GM12865 (cell line): ENCODE results near the gene MTRF1.

Source experiments
- DNase-seq: peaks from one replicate; pipeline ENCODE4 v3.0.0; 2010; ENCODE audit warnings: low read depth
- H3K4me3 ChIP-seq: 2 replicates; pipeline ENCODE4 v1.5.1; 2011; ENCODE audit warnings: mild to moderate bottlenecking, low read depth, low read length, control low read depth
- TF ChIP-seq, protein P1 (sequence below): IDR thresholded peaks from 2 replicates; pipeline ENCODE4 v1.5.1; 2011; ENCODE audit warnings: low read length, control low read depth, low read depth, inconsistent platforms; ENCODE audit not compliant: insufficient read depth; ENCODE audit errors: missing control alignments

The MTRF1 gene

DNA sequence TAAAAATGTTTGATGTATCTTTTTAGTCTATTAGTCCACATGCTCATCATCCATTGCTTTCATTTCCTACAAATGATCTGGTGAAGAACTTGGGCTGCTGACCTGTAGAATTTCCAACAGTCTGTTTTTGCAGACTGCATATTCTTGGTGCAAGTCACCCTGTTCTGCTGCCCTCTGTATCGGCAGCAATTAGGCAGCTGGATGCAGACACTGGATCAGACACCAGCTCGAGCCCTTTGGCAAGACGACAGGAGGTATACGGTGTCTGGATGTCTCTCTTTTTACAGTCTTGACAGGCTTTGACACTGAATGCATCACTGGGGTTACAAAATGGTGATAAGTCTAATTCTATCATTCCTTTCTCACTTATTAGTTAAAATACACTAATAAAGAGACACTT lies 21.8 kb downstream of the MTRF1 start:
- DNase-seq: no peak
- no peak overlapping the region for H3K4me3 ChIP-seq
- TF ChIP-seq, protein P1, sequence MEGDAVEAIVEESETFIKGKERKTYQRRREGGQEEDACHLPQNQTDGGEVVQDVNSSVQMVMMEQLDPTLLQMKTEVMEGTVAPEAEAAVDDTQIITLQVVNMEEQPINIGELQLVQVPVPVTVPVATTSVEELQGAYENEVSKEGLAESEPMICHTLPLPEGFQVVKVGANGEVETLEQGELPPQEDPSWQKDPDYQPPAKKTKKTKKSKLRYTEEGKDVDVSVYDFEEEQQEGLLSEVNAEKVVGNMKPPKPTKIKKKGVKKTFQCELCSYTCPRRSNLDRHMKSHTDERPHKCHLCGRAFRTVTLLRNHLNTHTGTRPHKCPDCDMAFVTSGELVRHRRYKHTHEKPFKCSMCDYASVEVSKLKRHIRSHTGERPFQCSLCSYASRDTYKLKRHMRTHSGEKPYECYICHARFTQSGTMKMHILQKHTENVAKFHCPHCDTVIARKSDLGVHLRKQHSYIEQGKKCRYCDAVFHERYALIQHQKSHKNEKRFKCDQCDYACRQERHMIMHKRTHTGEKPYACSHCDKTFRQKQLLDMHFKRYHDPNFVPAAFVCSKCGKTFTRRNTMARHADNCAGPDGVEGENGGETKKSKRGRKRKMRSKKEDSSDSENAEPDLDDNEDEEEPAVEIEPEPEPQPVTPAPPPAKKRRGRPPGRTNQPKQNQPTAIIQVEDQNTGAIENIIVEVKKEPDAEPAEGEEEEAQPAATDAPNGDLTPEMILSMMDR: no peak

DNA sequence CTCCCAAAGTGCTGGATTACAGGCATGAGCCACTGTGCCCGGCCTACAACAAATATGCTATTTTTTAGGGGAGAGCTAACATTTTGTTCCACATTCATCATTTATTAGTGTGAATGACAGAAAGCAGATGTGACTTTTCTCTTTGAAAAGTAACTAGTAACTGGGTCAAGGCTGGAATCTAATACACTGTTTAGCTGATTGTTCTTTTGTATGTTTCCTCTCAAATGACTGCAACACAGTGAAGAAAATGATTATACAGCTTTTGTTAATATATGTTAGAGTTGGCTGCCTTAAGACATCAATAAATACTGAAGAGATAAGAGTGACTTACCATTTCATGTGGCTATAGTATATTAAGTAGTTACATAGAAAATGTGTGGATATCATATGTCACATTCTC lies 27.0 kb downstream of the MTRF1 start:
- no peak for DNase-seq
- TF ChIP-seq, protein P1: no peak

DNA sequence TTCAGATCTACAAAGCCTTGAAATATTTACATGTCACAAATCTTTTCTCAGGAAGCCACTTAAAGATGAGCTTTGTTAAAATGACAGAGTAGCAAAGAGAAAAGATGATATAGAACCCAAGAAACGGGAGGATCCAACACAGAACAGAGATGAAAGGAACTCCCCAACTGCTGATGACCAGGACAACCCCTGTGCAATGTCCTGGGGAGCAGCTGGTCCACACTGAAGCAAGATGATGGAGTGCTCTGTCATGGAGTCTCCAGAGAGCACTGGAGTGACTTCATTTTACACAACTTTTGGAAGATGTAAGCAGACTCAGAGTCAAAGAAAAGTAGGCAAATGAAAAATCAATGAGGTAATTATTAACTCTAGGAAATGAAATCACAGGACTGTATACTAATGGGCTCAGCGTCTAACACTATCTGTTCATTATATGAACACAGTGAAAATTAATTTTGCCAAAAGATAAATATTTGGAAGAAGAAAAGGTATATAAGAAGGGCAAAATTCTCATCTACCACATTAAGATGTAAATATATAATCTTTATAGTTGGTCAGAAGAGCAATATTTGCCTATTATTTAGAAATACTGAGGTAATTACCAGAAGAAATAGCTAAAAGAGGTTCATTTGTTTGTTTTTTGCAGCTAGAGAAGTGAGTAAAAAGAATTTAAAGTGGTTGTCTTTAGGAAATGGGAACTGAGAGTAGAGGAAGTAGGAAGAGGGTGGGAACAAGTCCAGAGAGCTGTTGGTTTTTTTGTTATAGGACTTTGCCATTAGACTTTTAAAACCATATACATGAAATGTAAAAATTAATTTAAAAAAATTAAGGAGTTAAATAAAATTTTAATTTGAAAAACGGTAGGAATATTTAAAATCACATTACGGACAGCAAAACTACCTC lies 30.5 kb downstream of the MTRF1 start:
- DNase-seq: no peak
- H3K4me3 ChIP-seq: no peak overlapping the region
- TF ChIP-seq, protein P1: no peak

More for the DNA sequence above, 27.0 kb downstream of the MTRF1 start:
- H3K4me3 ChIP-seq: no peak overlapping the region

DNA sequence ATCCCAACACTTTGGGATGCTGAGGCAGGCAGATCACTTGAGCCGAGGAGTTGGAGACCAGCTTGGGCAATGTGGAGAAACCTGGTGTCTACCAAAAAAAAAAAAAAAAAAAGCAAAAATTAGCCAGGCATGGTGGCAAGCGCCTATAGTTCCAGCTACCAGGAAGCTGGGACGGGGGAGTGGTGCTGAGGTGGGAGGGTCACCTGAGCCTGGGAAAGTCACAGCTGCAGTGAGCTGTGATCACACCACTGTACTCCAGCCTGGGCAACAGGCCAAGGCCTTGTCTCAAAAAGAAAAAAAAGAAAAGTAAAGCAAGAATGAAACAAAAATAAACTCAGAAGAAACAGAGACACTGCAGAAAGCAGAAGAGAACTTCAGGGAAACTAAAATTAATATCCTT lies 31.6 kb downstream of the MTRF1 start:
- DNase-seq: peak; percentile 28
- H3K4me3 ChIP-seq: no peak overlapping the region
- TF ChIP-seq, protein P1: no peak

DNA sequence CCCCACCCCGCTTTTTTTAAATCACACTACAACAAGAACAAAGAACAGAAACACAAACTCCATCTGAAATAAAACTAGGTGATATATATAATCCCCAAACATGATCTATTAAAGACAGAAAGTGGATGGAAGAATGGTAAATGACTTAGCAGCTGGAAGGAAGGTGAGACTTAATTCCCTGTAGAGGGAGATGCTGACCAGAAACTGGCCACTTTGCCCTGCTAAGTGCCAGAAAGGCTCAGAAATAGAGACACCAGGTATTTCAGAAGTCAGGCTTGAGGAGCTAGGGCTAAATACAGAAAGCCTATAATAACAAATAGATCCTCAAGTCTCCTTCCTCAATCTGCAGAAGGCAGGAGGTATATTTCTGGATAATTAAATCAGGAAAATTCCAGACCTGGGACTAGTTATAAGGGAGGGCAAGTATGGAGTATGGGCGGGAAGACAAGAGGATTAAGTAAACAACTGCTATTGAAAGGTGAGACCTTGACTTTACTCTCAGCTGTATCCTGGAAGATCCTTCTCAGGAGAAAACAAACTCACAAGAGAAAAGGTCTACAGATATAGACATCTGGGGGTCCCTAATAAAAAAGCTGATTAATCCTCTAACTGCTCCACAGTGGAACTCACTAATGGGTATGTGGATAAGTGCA lies 32.2 kb downstream of the MTRF1 start:
- no peak for DNase-seq
- TF ChIP-seq, protein P1: no peak

DNA sequence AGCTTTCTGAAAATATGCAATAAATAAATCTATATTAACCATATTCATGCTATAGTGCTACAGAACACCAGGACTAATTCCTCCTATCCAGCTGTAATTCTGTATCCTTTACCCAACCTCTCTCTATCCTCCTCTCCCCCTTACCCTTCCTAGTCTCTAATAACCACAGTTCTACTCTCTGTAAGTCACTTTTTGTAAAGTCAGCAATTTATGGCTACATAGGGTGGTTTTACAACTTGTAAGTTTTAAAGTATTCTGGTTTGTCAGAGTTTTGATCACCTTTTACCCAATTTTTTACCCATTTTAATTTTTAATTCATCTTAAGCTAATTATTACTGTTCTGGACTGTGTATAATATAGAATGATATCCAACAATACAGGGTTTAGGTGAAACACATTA lies 34.0 kb downstream of the MTRF1 start:
- TF ChIP-seq, protein P1: no peak
- DNase-seq: no peak
- H3K4me3 ChIP-seq: no peak overlapping the region

More for the DNA sequence above, 32.2 kb downstream of the MTRF1 start:
- H3K4me3 ChIP-seq: no peak overlapping the region
